ENCODE data around the gene RANBP6. TPM values are rescaled to one million over a fixed set of nuclear protein-coding genes. Genes with fewer than 3 reads are reported as not detected.

RANBP6 gene
- total RNA-seq, 6 experiments from 2014 or later = 6.2 to 11.7 (median 8.4) TPM

DNA sequence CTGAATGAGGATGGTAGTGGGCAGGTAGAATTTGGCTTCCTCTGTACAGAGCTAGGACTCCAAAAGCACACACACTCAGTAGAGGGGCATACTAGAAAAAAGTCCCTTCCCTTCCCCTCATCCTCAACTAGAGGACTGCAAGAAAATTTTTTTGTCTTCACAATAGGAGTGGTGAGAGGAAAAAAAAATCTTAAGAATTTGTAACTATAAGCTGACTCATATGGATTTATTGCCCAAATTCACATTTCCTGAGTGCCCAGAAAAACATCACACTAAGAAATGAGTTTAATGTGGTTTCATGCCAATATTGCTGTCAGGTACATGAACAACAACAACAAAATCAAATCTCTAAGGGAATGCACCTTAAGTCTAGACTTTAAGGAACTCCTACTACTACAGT is 43.7 kb downstream of the RANBP6 start:
- no peaks in the 10 kb centered on the region for H3K9me3 ChIP-seq
- ATAC-seq (no peak), DNase-seq (no peak)
- peaks cover 0 to 6% (median 0%) of the 10 kb centered on the region in 4 donors for H3K36me3 ChIP-seq
- no peaks in the 10 kb centered on the region for H3K27me3 ChIP-seq
- no peak overlapping the region for H3K4me3 ChIP-seq
- H3K27ac ChIP-seq = no peak overlapping the region
- no peaks in the 10 kb centered on the region for H3K4me1 ChIP-seq
- intact Hi-C loops (cut with DNase I) = no loop called here
- no peak for TF ChIP-seq POLR2A (IDR thresholded peaks at IDR 0.05)
- TF ChIP-seq, protein P1, sequence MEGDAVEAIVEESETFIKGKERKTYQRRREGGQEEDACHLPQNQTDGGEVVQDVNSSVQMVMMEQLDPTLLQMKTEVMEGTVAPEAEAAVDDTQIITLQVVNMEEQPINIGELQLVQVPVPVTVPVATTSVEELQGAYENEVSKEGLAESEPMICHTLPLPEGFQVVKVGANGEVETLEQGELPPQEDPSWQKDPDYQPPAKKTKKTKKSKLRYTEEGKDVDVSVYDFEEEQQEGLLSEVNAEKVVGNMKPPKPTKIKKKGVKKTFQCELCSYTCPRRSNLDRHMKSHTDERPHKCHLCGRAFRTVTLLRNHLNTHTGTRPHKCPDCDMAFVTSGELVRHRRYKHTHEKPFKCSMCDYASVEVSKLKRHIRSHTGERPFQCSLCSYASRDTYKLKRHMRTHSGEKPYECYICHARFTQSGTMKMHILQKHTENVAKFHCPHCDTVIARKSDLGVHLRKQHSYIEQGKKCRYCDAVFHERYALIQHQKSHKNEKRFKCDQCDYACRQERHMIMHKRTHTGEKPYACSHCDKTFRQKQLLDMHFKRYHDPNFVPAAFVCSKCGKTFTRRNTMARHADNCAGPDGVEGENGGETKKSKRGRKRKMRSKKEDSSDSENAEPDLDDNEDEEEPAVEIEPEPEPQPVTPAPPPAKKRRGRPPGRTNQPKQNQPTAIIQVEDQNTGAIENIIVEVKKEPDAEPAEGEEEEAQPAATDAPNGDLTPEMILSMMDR (IDR thresholded peaks at IDR 0.05) = no peak

Small RNA genes lying within 50 kb of the gene (microRNA-seq; reads per million reads assigned to microRNA genes)
- 0.58 to 0.64 reads per million in 2 donors for gene MIR4665

Small RNA genes lying within 50 kb of the gene (small RNA-seq; reads per million reads assigned to genes)
- 0 reads per million in 2 experiments for gene MIR4665

Other genes with a start within 250 kb of the RANBP6 start
- 10 to 100 TPM in 3 of 6 experiments, 1 to 10 TPM in 3; 7.9 to 13.9 (median 10.2) TPM for gene ERMP1, start 182.5 kb downstream of the RANBP6 start, total RNA-seq
- gene MLANA, start 124.7 kb downstream of the RANBP6 start, total RNA-seq = not detected
- 10 to 100 TPM in 3 of 6 experiments, 1 to 10 TPM in 3; 8.4 to 34.1 (median 10.6) TPM for gene IL33, start 200.2 kb upstream of the RANBP6 start, total RNA-seq

Measured in right lobe of liver (tissue), 6 donors.